Measurements from ENCODE around the gene PIEZO2. TPM values are rescaled to one million over a fixed set of nuclear protein-coding genes. Genes with fewer than 3 reads are reported as not detected.

PIEZO2 gene
- total RNA-seq, 2 donors from 2014 or later = 1.7 to 2.1 TPM

- ATAC-seq (peak; percentile 41 to 80), DNase-seq (no peak)
- intact Hi-C loops (cut with DNase I) = no loop called here
These were observed 350.4 kb downstream of the PIEZO2 start for GRCh38 chr18:10798727-10799550.

- ATAC-seq = peak; percentile 85 to 94
- DNase-seq = peak; percentile 24
- intact Hi-C loops (cut with DNase I) = no loop called here
These were observed 351.5 kb downstream of the PIEZO2 start for GRCh38 chr18:10797896-10798295.

GRCh38 chr18:10794771-10795170 lies 354.6 kb downstream of the PIEZO2 start:
- ATAC-seq = no peak
- no peak for DNase-seq
- intact Hi-C loops (cut with DNase I) = no loop called here

GRCh38 chr18:10793730-10794370 lies 355.5 kb downstream of the PIEZO2 start:
- ATAC-seq (no peak), DNase-seq (no peak)

GRCh38 chr18:10792181-10792580 lies 357.2 kb downstream of the PIEZO2 start:
- ATAC-seq (no peak), DNase-seq (no peak)
- intact Hi-C loops (cut with DNase I) = no loop called here

More at GRCh38 chr18:10793730-10794370, 355.5 kb downstream of the PIEZO2 start:
- intact Hi-C loops (cut with DNase I) = no loop called here

GRCh38 chr18:10791169-10791831 lies 358.1 kb downstream of the PIEZO2 start:
- intact Hi-C loops (cut with DNase I) = no loop called here
- no peak for ATAC-seq
- no peak for DNase-seq

- no peak for DNase-seq
- no peak for ATAC-seq
- intact Hi-C loops (cut with DNase I) = loop anchor here in 1 of 2 donors (5.0 kb wide), 1 partner anchor 253 kb away; no protein-coding TSS in a partner anchor
These were observed 360.2 kb downstream of the PIEZO2 start for GRCh38 chr18:10789180-10789579.

- ATAC-seq = peak in 1 of 2 donors; percentile 59
- DNase-seq = peak; percentile 83
- intact Hi-C loops (cut with DNase I) = loop anchor here in 1 of 2 donors (5.0 kb wide), 1 partner anchor 255 kb away; no protein-coding TSS in a partner anchor
These were observed 362.0 kb downstream of the PIEZO2 start for GRCh38 chr18:10787293-10787901.

- DNase-seq (no peak), ATAC-seq (no peak)
- intact Hi-C loops (cut with DNase I) = loop anchor here in 1 of 2 donors (5.0 kb wide), 1 partner anchor 257 kb away; no protein-coding TSS in a partner anchor
These were observed 363.6 kb downstream of the PIEZO2 start for GRCh38 chr18:10785798-10786197.

GRCh38 chr18:10784596-10785202 lies 364.7 kb downstream of the PIEZO2 start:
- intact Hi-C loops (cut with DNase I) = loop anchor here in 1 of 2 donors (5.0 kb wide), 1 partner anchor 258 kb away; no protein-coding TSS in a partner anchor
- no peak for DNase-seq
- no peak for ATAC-seq

GRCh38 chr18:10783941-10784340 lies 365.4 kb downstream of the PIEZO2 start:
- DNase-seq (no peak), ATAC-seq (no peak)
- intact Hi-C loops (cut with DNase I) = no loop called here

- no peak for DNase-seq
- intact Hi-C loops (cut with DNase I) = no loop called here
- no peak for ATAC-seq
These were observed 372.9 kb downstream of the PIEZO2 start for GRCh38 chr18:10776493-10776892.

- DNase-seq = no peak
- intact Hi-C loops (cut with DNase I) = no loop called here
- no peak for ATAC-seq
These were observed 374.3 kb downstream of the PIEZO2 start for GRCh38 chr18:10775026-10775425.

GRCh38 chr18:10771053-10771709 lies 378.2 kb downstream of the PIEZO2 start:
- intact Hi-C loops (cut with DNase I) = no loop called here
- ATAC-seq (no peak), DNase-seq (no peak)

GRCh38 chr18:10770264-10770663 lies 379.1 kb downstream of the PIEZO2 start:
- DNase-seq (no peak), ATAC-seq (no peak)
- intact Hi-C loops (cut with DNase I) = no loop called here

- ATAC-seq = no peak
- intact Hi-C loops (cut with DNase I) = no loop called here
- no peak for DNase-seq
These were observed 381.1 kb downstream of the PIEZO2 start for GRCh38 chr18:10768221-10768620.

- DNase-seq (no peak), ATAC-seq (no peak)
- intact Hi-C loops (cut with DNase I) = no loop called here
These were observed 381.7 kb downstream of the PIEZO2 start for GRCh38 chr18:10767658-10768057.

GRCh38 chr18:10760986-10761385 lies 388.4 kb downstream of the PIEZO2 start:
- ATAC-seq (no peak), DNase-seq (no peak)
- intact Hi-C loops (cut with DNase I) = no loop called here
